GM21381 (cell line): ENCODE results near the gene RAP1A.

ENCODE experiments used
- ATAC-seq: cut with Tn5 transposase; IDR thresholded peaks from one replicate; pipeline ENCODE4 v1.9.1; 2021; ENCODE audit warnings: mild to moderate bottlenecking, moderate library complexity; ENCODE audit not compliant: unreplicated experiment

The RAP1A gene

GRCh38 chr1:111751906-111752575 lies 132.5 kb downstream of the RAP1A start:
- no peak for ATAC-seq

GRCh38 chr1:111754984-111755330 lies 135.4 kb downstream of the RAP1A start:
- ATAC-seq = peak; percentile 13

GRCh38 chr1:111755331-111756123 lies 135.9 kb downstream of the RAP1A start, which contains the start of gene DDX20:
Gene DDX20 (plus strand): TSS chr1:111755901. CDS start chr1:111755925, 24 bp downstream.
- ATAC-seq = peak; percentile 92

- no peak for ATAC-seq
These were observed 136.5 kb downstream of the RAP1A start for GRCh38 chr1:111756124-111756513.

GRCh38 chr1:111758373-111758772 lies 138.8 kb downstream of the RAP1A start:
- no peak for ATAC-seq

- ATAC-seq = no peak
These were observed 142.1 kb downstream of the RAP1A start for GRCh38 chr1:111761717-111762116.

- ATAC-seq = no peak
These were observed 142.7 kb downstream of the RAP1A start for GRCh38 chr1:111762332-111762731.
